Parathyroid adenoma (tissue), 2 donors: Measurements from ENCODE around the gene CAPN9.

Source experiments
- H2AFZ ChIP-seq: fragments of 300-600 bp; sonication (generic); one replicate; pipeline ENCODE4 v1.7.0; 2017; ENCODE audit warnings: antibody characterized with exemption, mild to moderate bottlenecking
- H3K27ac ChIP-seq: fragments of 300-600 bp; sonication (generic); one replicate; pipeline ENCODE4 v1.7.0; 2017
- H3K27me3 ChIP-seq: fragments of 300-600 bp; sonication (generic); one replicate; pipeline ENCODE4 v1.7.0; 2017; ENCODE audit warnings: low read length; ENCODE audit not compliant: control insufficient read depth, insufficient read depth
- H3K36me3 ChIP-seq: fragments of 300-600 bp; sonication (generic); one replicate; pipeline ENCODE4 v1.7.0; 2017; ENCODE audit warnings: low read length; ENCODE audit not compliant: control insufficient read depth, insufficient read depth
- H3K4me1 ChIP-seq: fragments of 300-600 bp; sonication (generic); one replicate; pipeline ENCODE4 v1.7.0; 2017; ENCODE audit warnings: control low read depth
- H3K4me2 ChIP-seq: fragments of 300-600 bp; sonication (generic); one replicate; pipeline ENCODE4 v1.7.0; 2017; ENCODE audit warnings: low read length
- H3K4me3 ChIP-seq: fragments of 300-600 bp; sonication (generic); one replicate; pipeline ENCODE4 v1.7.0; 2017; ENCODE audit warnings: low read depth, low read length
- H3K79me2 ChIP-seq: fragments of 300-600 bp; sonication (generic); one replicate; pipeline ENCODE4 v1.7.0; 2017; ENCODE audit warnings: control low read depth
- H3K9ac ChIP-seq: fragments of 300-600 bp; sonication (generic); one replicate; pipeline ENCODE4 v1.7.0; 2017; ENCODE audit warnings: mild to moderate bottlenecking
- H3K9me3 ChIP-seq: fragments of 300-600 bp; sonication (generic); one replicate; pipeline ENCODE4 v1.7.0; 2017; ENCODE audit warnings: low read length; ENCODE audit not compliant: control insufficient read depth
- TF ChIP-seq, protein P1 (sequence below): fragments of 300-600 bp; sonication (generic); IDR thresholded peaks from one replicate; pipeline ENCODE4 v1.7.0; 2017; ENCODE audit warnings: antibody characterized with exemption, mild to moderate bottlenecking
- donor health status: primary hyperparathyroidism.

Gene CAPN9

DNA sequence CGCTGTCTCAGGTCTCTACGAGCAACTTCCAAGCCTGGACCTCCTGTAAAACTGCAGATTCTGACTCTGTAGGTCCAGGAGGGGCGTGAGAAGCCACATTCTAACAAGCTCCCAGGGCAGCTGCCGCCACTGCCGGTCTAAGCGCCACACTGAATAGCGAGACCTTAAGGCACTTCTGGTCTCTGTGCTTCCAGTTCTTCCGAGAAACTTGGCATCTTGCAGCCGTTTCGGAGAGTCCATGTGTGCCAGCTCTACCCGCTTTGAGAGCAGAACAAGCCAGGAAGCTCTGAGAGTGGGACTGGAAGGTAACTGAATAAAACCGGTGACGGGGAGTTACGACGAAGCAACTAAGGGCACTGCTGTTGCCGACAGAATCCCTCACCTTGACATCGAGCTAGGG lies 45.8 kb upstream of the CAPN9 start:
- TF ChIP-seq, protein P1, sequence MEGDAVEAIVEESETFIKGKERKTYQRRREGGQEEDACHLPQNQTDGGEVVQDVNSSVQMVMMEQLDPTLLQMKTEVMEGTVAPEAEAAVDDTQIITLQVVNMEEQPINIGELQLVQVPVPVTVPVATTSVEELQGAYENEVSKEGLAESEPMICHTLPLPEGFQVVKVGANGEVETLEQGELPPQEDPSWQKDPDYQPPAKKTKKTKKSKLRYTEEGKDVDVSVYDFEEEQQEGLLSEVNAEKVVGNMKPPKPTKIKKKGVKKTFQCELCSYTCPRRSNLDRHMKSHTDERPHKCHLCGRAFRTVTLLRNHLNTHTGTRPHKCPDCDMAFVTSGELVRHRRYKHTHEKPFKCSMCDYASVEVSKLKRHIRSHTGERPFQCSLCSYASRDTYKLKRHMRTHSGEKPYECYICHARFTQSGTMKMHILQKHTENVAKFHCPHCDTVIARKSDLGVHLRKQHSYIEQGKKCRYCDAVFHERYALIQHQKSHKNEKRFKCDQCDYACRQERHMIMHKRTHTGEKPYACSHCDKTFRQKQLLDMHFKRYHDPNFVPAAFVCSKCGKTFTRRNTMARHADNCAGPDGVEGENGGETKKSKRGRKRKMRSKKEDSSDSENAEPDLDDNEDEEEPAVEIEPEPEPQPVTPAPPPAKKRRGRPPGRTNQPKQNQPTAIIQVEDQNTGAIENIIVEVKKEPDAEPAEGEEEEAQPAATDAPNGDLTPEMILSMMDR = no peak
- Histone ChIP-seq H3K27me3 (no peaks in the 10 kb centered on the region), H2AFZ (no peak overlapping the region), H3K9me3 (no peaks in the 10 kb centered on the region), H3K79me2 (no peaks in the 10 kb centered on the region), H3K4me3 (no peak overlapping the region), H3K4me1 (peaks cover 3% of the 10 kb centered on the region), H3K4me2 (no peak overlapping the region), H3K9ac (no peak overlapping the region), H3K27ac (no peak overlapping the region), H3K36me3 (no peaks in the 10 kb centered on the region)

DNA sequence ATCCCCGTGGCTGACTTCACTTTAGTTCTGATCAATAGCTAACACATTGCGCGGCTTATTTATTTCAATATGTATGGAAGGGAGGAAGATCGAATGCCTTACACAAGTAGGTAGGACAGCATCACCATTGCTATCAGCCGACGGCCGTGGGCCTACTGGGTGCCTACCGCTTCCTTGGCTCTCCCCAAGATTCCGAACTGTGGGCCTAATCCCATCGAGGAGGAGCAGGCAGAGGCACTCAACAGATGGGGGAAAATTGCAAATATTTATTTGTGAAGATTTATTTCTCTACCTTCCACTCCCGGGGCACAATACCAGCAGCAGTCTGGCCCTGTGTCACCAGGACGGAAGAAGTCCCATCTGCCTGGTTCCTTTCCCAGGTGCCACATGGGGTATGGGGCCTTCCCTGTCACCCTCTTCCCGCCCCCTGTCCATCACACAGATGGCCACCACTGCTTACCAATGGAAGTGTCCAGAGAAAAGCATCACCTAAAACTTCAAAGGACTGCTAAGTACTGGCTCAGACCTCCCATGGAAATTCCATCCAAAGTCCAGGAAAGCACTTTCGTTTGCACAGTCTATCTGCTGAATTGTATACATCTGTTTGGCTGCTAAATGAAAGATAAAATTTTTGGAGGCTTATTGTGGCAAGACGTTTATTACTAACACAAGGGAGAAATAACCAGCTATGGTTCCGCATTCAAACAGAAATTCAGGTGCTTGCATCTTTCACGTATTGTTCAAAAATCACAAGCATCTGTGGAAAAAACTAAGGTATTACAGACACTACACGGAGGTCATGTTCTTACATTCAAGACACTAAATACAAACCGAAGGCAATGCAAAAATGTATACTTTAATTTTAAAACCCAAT lies 45.1 kb upstream of the CAPN9 start:
- Histone ChIP-seq H3K36me3 (no peaks in the 10 kb centered on the region), H3K79me2 (no peaks in the 10 kb centered on the region), H3K9ac (no peak overlapping the region), H3K27ac (no peak overlapping the region), H3K9me3 (no peaks in the 10 kb centered on the region), H3K27me3 (no peaks in the 10 kb centered on the region), H3K4me3 (no peak overlapping the region), H2AFZ (no peak overlapping the region), H3K4me1 (peaks cover 3% of the 10 kb centered on the region), H3K4me2 (no peak overlapping the region)
- TF ChIP-seq, protein P1 = no peak

- H3K27ac ChIP-seq = no peak overlapping the region
- no peaks in the 10 kb centered on the region for H3K36me3 ChIP-seq
- H3K79me2 ChIP-seq = no peaks in the 10 kb centered on the region
- H3K27me3 ChIP-seq = no peaks in the 10 kb centered on the region
- H2AFZ ChIP-seq = peak overlapping the region; percentile 46
- H3K9me3 ChIP-seq = no peaks in the 10 kb centered on the region
- no peak overlapping the region for H3K9ac ChIP-seq
- TF ChIP-seq, protein P1 = no peak
- H3K4me3 ChIP-seq = no peak overlapping the region
- no peak overlapping the region for H3K4me2 ChIP-seq
- H3K4me1 ChIP-seq = no peaks in the 10 kb centered on the region
Observed at GRCh38 chr1:230702934-230703678, 44.1 kb upstream of the CAPN9 start.

DNA sequence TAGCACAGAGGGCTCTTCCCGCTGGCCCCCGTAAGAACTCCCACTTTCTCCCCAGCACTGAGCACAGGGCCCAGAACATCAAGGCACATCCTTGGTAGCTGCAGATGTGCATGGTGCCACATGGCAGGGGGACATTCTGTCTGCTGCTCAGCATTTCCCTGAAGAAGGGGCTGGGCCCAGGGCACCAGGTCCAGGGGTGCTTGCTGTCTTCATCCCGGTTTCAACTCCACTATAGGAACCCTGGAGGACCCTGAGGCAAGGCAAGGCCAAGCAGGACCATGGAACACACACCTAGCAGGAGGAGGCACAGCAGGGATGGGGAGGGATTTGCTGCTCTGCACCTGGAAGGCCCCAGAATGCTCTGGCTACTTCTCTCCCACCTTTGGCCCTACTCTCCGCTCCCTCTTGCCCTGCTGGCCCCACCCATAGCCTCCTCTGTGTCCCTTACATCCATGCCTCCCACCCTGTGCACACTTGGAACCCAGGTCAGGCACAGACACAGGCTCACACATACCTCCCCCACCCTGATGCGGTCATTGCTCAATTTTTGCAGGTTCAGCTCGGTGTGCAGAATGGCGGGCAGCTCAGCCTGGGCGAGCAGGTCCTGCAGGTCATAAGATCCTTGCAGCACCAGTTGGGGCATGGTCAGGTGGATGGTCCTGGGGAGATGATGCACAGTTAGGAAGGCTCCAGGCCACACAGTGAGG lies 43.4 kb upstream of the CAPN9 start:
- Histone ChIP-seq H3K4me1 (no peaks in the 10 kb centered on the region), H2AFZ (no peak overlapping the region), H3K9me3 (no peaks in the 10 kb centered on the region), H3K4me3 (no peak overlapping the region), H3K27me3 (no peaks in the 10 kb centered on the region), H3K79me2 (no peaks in the 10 kb centered on the region), H3K4me2 (no peak overlapping the region), H3K27ac (no peak overlapping the region), H3K36me3 (no peaks in the 10 kb centered on the region), H3K9ac (no peak overlapping the region)
- TF ChIP-seq, protein P1 = no peak
